BLaER1 (cell line): ENCODE measurements around the gene POMT1.

Experiments used
- H3K27ac ChIP-seq: shearing (Covaris generic); formaldehyde crosslinking; 2 replicates; pipeline ENCODE4 v1.8.1; 2022
- H3K27me3 ChIP-seq: shearing (Covaris generic); formaldehyde crosslinking; 2 replicates; pipeline ENCODE4 v1.8.1; 2022
- H3K36me3 ChIP-seq: shearing (Covaris generic); formaldehyde crosslinking; 2 replicates; pipeline ENCODE4 v1.8.1; 2022
- H3K4me1 ChIP-seq: shearing (Covaris generic); formaldehyde crosslinking; 2 replicates; pipeline ENCODE4 v1.8.1; 2022
- H3K4me2 ChIP-seq: shearing (Covaris generic); formaldehyde crosslinking; 2 replicates; pipeline ENCODE4 v1.8.1; 2022
- H3K4me3 ChIP-seq: shearing (Covaris generic); formaldehyde crosslinking; 2 replicates; pipeline ENCODE4 v1.8.1; 2022
- H3K9ac ChIP-seq: shearing (Covaris generic); formaldehyde crosslinking; 2 replicates; pipeline ENCODE4 v1.8.1; 2022
- H3K9me3 ChIP-seq: shearing (Covaris generic); formaldehyde crosslinking; 2 replicates; pipeline ENCODE4 v1.8.1; 2022
- H4K20me1 ChIP-seq: shearing (Covaris generic); formaldehyde crosslinking; 2 replicates; pipeline ENCODE4 v1.8.1; 2022
- Cebpa-rat ChIP-seq: shearing (Covaris generic); IDR thresholded peaks from 2 replicates; pipeline ENCODE4 v1.8.1; 2022

POMT1 gene

DNA sequence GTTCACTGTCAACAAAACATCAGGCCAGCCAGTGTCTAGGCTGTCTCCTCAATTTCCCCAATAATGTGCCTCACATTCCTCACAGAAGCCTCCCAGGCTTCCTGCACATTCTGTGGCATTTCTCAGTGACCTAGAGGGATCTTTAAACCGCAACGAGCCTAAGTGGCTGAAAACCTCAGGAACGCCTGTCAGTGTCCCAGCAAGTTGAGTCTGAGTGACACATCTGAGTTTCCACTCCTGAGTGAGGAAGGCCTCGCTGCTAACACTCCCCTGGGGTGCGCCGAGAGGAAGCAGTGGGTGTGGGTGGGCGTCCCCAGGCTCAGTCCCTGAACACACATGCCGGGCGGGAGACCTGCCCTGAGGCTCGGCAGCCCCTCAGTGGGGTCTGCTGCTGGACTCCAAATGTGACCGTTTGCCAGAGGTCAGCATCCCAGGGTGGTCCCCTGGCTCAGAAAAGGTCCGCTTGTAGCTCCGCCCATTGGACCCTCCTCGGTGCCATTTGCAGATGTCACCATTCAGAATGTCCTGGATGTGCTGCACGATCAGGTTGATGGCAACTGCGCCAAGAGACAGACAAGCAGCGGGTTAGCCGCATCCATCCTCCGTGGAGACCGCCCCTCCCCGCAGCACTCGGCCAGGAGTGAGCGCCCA, 22.1 kb downstream of the POMT1 start:
- Histone ChIP-seq H3K27ac (peak overlapping the region; percentile 47), H3K36me3 (peaks cover 100% of the 10 kb centered on the region), H3K4me3 (no peak overlapping the region), H3K4me2 (peak overlapping the region; percentile 62), H3K27me3 (no peaks in the 10 kb centered on the region), H4K20me1 (peaks cover 53% of the 10 kb centered on the region), H3K9me3 (no peaks in the 10 kb centered on the region), H3K9ac (peak overlapping the region; percentile 48), H3K4me1 (peaks cover 39% of the 10 kb centered on the region)
- TF ChIP-seq Cebpa-rat: no peak

DNA sequence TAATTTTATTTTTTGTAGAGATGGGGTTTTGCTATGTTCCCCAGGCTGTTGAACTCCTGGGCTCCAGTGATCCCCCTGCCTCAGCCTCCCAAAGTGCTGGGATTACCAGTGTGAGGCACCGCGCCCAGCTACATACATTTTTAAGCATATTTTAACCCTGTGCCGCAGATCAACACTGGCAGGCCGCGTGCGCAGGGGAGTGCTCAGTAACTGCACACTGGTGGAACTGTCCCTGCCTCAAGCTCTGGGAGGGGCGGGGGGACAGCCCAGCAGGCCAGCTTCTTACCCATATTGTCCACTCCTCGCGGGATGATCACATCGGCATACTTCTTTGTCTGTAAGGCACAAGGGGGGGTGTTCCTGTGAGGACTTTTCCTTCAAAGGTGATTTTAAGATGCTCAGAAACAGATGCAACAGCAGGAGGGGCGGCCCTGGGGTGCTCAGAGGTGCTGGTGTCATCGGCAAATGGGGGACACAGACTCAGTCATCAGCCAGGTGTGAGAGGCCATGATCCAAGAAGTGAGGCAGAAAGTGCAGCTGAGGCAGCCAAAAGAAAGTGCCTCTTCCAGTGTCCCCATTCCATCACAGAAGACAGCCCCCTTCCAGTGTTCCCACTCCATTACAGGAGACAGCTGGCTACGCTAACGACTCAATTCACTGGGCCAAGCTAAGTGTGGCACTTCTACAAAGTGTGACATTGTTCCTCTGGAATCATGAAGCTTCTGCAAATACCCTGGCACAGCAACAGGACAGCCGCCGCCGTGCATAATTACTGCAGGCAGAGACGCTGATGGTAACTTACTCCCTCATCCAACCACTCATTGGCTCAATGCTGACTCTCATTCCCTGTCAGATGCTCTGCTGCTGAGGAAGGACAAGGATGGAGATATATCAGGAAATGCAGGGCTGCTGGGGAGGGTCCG, 23.2 kb downstream of the POMT1 start:
- no peak overlapping the region for H3K4me2 ChIP-seq
- peaks cover 47% of the 10 kb centered on the region for H3K4me1 ChIP-seq
- H3K4me3 ChIP-seq: no peak overlapping the region
- H3K9me3 ChIP-seq: no peaks in the 10 kb centered on the region
- peaks cover 61% of the 10 kb centered on the region for H4K20me1 ChIP-seq
- H3K9ac ChIP-seq: no peak overlapping the region
- H3K36me3 ChIP-seq: peaks cover 92% of the 10 kb centered on the region
- H3K27ac ChIP-seq: no peak overlapping the region
- TF ChIP-seq Cebpa-rat: no peak
- H3K27me3 ChIP-seq: no peaks in the 10 kb centered on the region

DNA sequence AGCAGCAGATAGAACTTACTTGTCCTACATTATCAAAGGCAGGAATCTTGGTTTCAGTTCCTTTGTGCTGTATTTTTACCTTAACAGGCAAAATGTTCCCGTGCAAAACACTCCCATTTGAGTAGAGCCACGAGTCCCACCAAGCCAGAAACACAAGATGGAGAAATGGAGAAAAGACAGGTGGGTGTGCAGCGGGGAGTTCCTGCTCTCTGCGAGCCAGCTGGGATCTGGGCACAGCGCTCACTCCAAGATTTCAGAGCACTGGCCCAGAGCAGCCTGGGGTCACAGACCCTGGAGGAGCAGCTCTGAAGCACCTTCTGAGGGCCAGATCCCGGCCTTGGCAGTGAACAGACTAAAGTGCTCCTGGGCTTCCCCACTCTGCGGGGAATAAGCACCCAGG, 25.5 kb downstream of the POMT1 start:
- peaks cover 53% of the 10 kb centered on the region for H3K4me1 ChIP-seq
- no peak overlapping the region for H3K4me2 ChIP-seq
- no peak for TF ChIP-seq Cebpa-rat
- peaks cover 53% of the 10 kb centered on the region for H4K20me1 ChIP-seq
- H3K36me3 ChIP-seq: peaks cover 69% of the 10 kb centered on the region
- no peak overlapping the region for H3K9ac ChIP-seq
- H3K27ac ChIP-seq: no peak overlapping the region
- H3K4me3 ChIP-seq: no peak overlapping the region
- H3K27me3 ChIP-seq: no peaks in the 10 kb centered on the region
- no peaks in the 10 kb centered on the region for H3K9me3 ChIP-seq

DNA sequence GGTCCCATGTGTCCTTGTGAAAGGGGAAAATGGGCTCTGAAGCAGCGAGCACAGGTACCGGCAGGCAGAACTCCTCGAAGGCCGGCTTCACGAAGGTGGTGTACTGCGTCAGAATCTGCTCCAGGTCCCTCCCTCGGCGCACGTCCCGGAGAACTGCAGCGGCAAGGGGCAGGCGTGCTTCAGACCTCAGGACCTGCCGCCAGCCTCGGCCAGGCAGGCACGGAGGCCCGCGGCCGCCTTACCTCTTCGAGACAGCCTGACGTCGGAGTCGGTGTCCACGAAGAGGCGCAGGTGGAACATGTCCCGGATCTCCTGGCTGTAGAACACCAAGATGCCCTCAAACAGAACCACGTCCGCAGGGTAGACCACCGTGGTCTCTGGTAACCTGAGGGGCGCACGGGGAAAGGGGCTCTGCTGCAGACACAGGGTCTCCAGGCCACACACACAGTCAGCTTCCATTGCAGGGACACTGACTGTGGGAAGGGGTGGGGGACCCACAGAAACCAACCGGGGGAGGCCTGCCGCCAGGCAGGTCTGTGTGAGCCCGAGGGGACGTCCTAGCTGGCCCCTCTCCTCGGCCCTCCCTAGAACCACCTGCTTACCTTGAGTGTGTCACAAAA, 26.3 kb downstream of the POMT1 start:
- Histone ChIP-seq H3K4me2 (peak overlapping the region; percentile 98; the same call in 1 of the 2 replicates), H3K27ac (no peak overlapping the region), H3K4me3 (no peak overlapping the region), H3K27me3 (no peaks in the 10 kb centered on the region), H3K36me3 (peaks cover 61% of the 10 kb centered on the region), H3K9ac (no peak overlapping the region), H4K20me1 (peaks cover 45% of the 10 kb centered on the region), H3K4me1 (peaks cover 52% of the 10 kb centered on the region), H3K9me3 (no peaks in the 10 kb centered on the region)
- TF ChIP-seq Cebpa-rat: no peak

DNA sequence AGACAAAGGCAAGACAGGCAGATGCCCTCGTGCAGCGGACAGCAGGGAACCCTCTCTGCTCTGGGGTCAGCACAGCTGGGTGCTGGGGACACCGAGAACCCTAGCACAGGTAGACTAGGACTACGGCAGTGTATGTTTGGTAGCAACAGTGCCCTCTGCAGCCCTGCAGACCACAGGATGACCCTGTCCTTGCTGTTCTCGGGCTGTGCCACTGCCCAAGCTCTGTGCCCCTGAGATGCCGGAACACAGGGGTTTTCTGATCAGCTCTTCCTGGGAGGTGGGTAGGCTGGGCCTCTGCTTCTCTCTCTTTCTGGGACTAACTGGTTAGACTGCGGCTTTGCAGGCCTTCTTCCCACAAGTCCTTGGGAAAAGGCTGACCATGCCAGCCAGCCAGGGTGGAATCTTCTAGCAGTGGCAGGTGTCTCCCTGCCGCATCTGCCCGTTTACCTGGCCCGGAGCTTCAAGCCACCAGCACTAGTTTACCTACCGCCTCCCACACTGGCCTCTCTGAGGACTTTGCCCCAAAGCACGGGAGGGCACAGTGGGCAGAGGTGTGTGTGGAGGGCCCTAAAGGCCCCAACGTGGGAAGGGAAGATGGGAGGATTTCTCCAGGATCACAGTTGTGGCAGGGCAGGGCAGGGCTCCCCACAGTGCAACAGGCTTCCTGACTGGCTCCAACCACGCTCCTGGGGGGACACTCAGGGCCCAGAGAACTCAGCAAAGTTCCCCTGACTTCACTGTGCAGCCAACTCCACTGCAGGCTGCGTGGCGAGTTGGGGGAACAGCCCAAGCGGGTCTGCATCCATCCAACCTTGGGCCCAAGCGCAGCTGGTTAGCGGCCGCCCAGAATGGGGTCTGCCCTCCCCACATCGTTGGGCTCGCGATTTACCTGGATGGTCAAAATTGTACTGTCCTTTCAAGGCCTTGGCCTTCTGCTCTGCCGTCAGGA, 27.2 kb downstream of the POMT1 start:
- Histone ChIP-seq H4K20me1 (peaks cover 36% of the 10 kb centered on the region), H3K27ac (peak overlapping the region; percentile 89), H3K4me2 (peak overlapping the region; percentile 98), H3K9me3 (no peaks in the 10 kb centered on the region), H3K36me3 (peaks cover 53% of the 10 kb centered on the region), H3K4me3 (peak overlapping the region; percentile 88), H3K27me3 (no peaks in the 10 kb centered on the region), H3K4me1 (peaks cover 52% of the 10 kb centered on the region), H3K9ac (peak overlapping the region; percentile 89)
- TF ChIP-seq Cebpa-rat: no peak

DNA sequence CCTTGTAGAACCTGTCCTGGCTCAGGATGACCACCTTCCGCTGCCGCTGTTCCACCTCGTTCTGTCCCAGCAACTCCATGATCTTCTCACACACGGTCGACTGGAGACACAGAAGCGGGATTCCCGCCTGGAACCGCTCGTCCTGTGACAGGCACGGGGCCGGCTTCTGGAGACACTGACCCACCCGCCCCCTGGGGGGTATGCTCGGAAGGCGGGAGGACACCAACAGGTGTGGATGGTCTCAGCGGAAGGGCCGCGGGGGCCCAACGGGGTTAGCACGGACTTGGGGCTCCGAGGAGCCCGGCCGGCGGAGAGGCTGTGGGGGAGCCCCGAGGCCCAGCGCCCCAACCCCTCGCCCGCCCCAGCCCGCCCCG, 27.8 kb downstream of the POMT1 start:
- Histone ChIP-seq H3K27me3 (no peaks in the 10 kb centered on the region), H3K36me3 (peaks cover 46% of the 10 kb centered on the region), H3K4me2 (peak overlapping the region; percentile 98), H3K4me3 (peak overlapping the region; percentile 88), H3K27ac (peak overlapping the region; percentile 89), H3K9me3 (no peaks in the 10 kb centered on the region), H3K4me1 (peaks cover 55% of the 10 kb centered on the region), H4K20me1 (peaks cover 30% of the 10 kb centered on the region), H3K9ac (peak overlapping the region; percentile 89)
- no peak for TF ChIP-seq Cebpa-rat

DNA sequence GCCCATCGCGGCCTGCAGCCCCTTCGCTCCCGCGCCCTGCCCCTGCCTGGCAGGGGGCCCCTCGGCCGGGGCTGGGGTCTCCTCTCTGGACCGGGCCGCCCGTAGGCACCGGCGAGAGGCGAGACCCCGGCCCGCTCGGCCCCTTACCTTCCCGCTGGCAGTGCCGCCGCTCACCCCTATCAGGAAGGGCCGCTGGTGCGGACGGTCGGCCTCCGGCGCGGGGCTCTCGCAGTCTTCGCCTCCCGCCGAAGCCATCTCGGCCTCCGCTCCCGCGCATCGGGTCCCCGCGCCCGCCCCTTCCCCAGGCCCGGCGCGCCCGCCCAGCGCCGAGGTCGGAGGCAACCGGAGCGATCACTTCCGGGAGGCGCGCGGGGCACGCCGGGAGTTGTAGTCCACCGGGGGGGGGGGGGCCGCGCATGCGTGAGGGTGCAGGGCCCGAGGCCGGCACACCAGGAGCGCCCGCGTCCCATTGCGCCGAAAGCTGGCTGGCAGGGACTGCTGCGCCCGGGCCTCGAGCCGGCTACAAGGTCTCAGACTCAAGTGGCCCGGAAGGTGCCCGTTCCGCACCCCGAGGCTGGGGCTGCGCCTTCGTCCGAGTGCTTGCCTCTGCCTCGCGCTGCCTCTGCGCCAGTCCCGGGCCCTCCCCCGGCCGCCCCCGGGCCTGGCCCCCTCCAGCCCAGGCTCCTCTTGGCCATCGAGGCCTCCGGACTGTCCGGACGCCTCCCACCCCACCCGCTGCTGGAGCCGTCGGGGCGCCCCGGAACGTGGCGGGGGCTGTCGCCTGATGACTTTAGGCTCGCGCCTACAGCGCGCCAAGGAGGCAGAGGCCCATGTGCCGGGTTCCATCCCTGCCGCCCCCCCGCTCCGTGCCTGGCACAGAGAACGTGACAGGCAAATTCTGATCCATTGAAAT, 28.5 kb downstream of the POMT1 start, which contains the start of gene UCK1:
Gene UCK1 (minus strand): TSS at position 344 of the 913 bp plus-strand sequence. CDS start 89 bp downstream, at position 255.
- peak within 1 kb of the TSS; percentile 89 for H3K27ac ChIP-seq
- peaks cover 59% of the 10 kb centered on the region for H3K4me1 ChIP-seq
- peak within 1 kb of the TSS; percentile 88 for H3K4me3 ChIP-seq
- no peaks in the 10 kb centered on the region for H3K9me3 ChIP-seq
- peak within 1 kb of the TSS; percentile 98 for H3K4me2 ChIP-seq
- no peaks in the 10 kb centered on the region for H3K27me3 ChIP-seq
- peak within 1 kb of the TSS; percentile 89 for H3K9ac ChIP-seq
- peaks cover 23% of the 10 kb centered on the region for H4K20me1 ChIP-seq
- no peak for TF ChIP-seq Cebpa-rat
- H3K36me3 ChIP-seq: peaks cover 39% of the 10 kb centered on the region

DNA sequence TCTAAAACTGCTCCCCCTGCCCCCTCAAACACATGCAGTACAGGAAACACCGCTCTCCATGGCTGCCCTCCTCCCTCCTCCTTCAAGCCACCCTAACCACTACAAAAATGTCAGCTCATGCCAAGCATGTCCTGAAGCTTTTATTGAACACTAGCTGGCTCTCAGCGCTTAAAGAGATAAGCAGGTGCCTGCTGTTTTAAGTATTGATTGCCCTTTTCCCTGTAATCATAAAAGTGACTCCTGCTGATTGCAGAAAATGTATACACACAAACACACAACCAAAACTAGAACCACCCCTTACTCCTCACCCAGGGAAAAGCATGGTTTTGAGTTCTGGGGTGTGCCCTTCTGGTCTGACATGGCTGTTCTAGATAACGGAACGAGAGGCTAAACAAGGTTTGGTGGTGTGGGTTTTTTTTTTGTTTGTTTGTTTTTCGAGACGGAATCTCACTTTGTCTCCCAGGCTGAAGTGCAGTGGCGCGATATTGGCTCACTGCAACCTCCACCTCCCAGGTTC, 32.1 kb downstream of the POMT1 start:
- Histone ChIP-seq H3K36me3 (peaks cover 3% of the 10 kb centered on the region), H3K4me1 (peaks cover 65% of the 10 kb centered on the region), H4K20me1 (peaks cover 8% of the 10 kb centered on the region), H3K9me3 (peaks cover 9% of the 10 kb centered on the region), H3K9ac (peak overlapping the region; percentile 25; the same call in 1 of the 2 replicates), H3K27me3 (no peaks in the 10 kb centered on the region), H3K27ac (peak overlapping the region; percentile 16; the same call in 1 of the 2 replicates), H3K4me2 (peak overlapping the region; percentile 79), H3K4me3 (peak overlapping the region; percentile 33; the same call in 1 of the 2 replicates)
- no peak for TF ChIP-seq Cebpa-rat
